Liver (tissue), 9 donors: ENCODE data around the gene BCL7C. TPM values are rescaled to one million over a fixed set of nuclear protein-coding genes. Genes with fewer than 3 reads are reported as not detected.

Source experiments
- DNase-seq: peaks from one replicate; pipeline ENCODE4 v3.0.0-alpha.2; 2017; ENCODE audit warnings: low spot score
- H3K27ac ChIP-seq, 2 donors: one replicate each; pipeline ENCODE4 v1.7.0; 2013; ENCODE audit warnings: inconsistent platforms in 2 of 2, low read length in 2 of 2, control low read depth in 1 of 2, low read depth in 1 of 2, mild to moderate bottlenecking in 1 of 2
- H3K27me3 ChIP-seq, 4 donors: one replicate each; pipeline versions ENCODE4 v1.6.1 to v1.7.0; 2013; ENCODE audit warnings: low read length in 3 of 4, inconsistent platforms in 1 of 4, mild to moderate bottlenecking in 1 of 4, moderate library complexity in 1 of 4; ENCODE audit not compliant: control insufficient read depth in 4 of 4, insufficient read depth in 4 of 4
- H3K36me3 ChIP-seq, 4 donors: one replicate each; pipeline versions ENCODE4 v1.6.1 to v1.7.0; 2013; ENCODE audit warnings: low read length in 3 of 4, mild to moderate bottlenecking in 3 of 4, low read depth in 1 of 4, moderate library complexity in 1 of 4; ENCODE audit not compliant: control insufficient read depth in 4 of 4, insufficient read depth in 3 of 4
- H3K4me1 ChIP-seq, 4 donors: one replicate each; pipeline versions ENCODE4 v1.6.1 to v1.7.0; 2013; ENCODE audit warnings: low read length in 3 of 4, mild to moderate bottlenecking in 3 of 4, moderate library complexity in 1 of 4; ENCODE audit not compliant: control insufficient read depth in 4 of 4, insufficient read depth in 4 of 4
- H3K4me3 ChIP-seq, 3 donors: one replicate each; pipeline versions ENCODE4 v1.6.1 to v1.7.0; 2013; ENCODE audit warnings: low read length in 3 of 3, control low read depth in 1 of 3, low read depth in 1 of 3, mild to moderate bottlenecking in 1 of 3
- H3K9ac ChIP-seq, 2 donors: one replicate each; pipeline ENCODE4 v1.7.0; 2013; ENCODE audit warnings: low read length in 2 of 2, mild to moderate bottlenecking in 2 of 2, moderate library complexity in 2 of 2, control low read depth in 1 of 2, low read depth in 1 of 2
- H3K9me3 ChIP-seq, 4 donors: one replicate each; pipeline versions ENCODE4 v1.6.1 to v1.7.0; 2013; ENCODE audit warnings: low read length in 3 of 4; ENCODE audit not compliant: control insufficient read depth in 4 of 4
- ATF3 ChIP-seq: IDR thresholded peaks from 2 replicates; pipeline ENCODE4 v1.6.1; 2016; ENCODE audit warnings: antibody characterized with exemption
- CTCF ChIP-seq: fragments of 150-350 bp; IDR thresholded peaks from 2 replicates; pipeline ENCODE4 v1.5.1; 2017; ENCODE audit warnings: improper control_type of control experiment, low read depth, low read length; ENCODE audit not compliant: missing input control
- EGR1 ChIP-seq, 2 donors: IDR thresholded peaks; 2 replicates each; pipeline ENCODE4 v1.6.1; 2016 to 2018; ENCODE audit warnings: antibody characterized with exemption in 2 of 2, low read depth in 2 of 2
- FOXA1 ChIP-seq: IDR thresholded peaks from 2 replicates; pipeline ENCODE4 v1.6.1; 2016; ENCODE audit warnings: antibody characterized with exemption
- FOXA2 ChIP-seq: IDR thresholded peaks from 2 replicates; pipeline ENCODE4 v1.6.1; 2016; ENCODE audit warnings: antibody characterized with exemption
- GABPA ChIP-seq, 2 donors: IDR thresholded peaks in 1 of 2; conservative IDR thresholded peaks in 1 of 2; 2 replicates each; pipeline ENCODE4 v1.6.1; 2016; ENCODE audit warnings: antibody characterized with exemption in 2 of 2, mild to moderate bottlenecking in 1 of 2, moderate library complexity in 1 of 2
- HNF4A ChIP-seq, 2 donors: conservative IDR thresholded peaks; 2 replicates each; pipeline ENCODE4 v1.6.1; 2016; ENCODE audit warnings: antibody characterized with exemption in 2 of 2, mild to moderate bottlenecking in 2 of 2
- HNF4G ChIP-seq: IDR thresholded peaks from 2 replicates; pipeline ENCODE4 v1.6.1; 2016; ENCODE audit warnings: antibody characterized with exemption
- JUND ChIP-seq, 2 donors: IDR thresholded peaks; 2 replicates each; pipeline ENCODE4 v1.6.1; 2016; ENCODE audit warnings: antibody characterized with exemption in 2 of 2
- MAX ChIP-seq: IDR thresholded peaks from 2 replicates; pipeline ENCODE4 v1.6.1; 2016; ENCODE audit warnings: antibody characterized with exemption
- NR2F2 ChIP-seq: IDR thresholded peaks from 2 replicates; pipeline ENCODE4 v1.6.1; 2016; ENCODE audit warnings: antibody characterized with exemption
- RAD21 ChIP-seq, 2 donors: IDR thresholded peaks; 2 replicates each; pipeline ENCODE4 v1.6.1; 2016; ENCODE audit warnings: antibody characterized with exemption in 2 of 2, mild to moderate bottlenecking in 2 of 2
- REST ChIP-seq: IDR thresholded peaks from 2 replicates; pipeline ENCODE4 v1.6.1; 2016; ENCODE audit warnings: antibody characterized with exemption, mild to moderate bottlenecking
- RXRA ChIP-seq, 2 donors: IDR thresholded peaks; 2 replicates each; pipeline ENCODE4 v1.6.1; 2017 to 2018; ENCODE audit warnings: antibody characterized with exemption in 2 of 2, mild to moderate bottlenecking in 1 of 2
- SP1 ChIP-seq: IDR thresholded peaks from 2 replicates; pipeline ENCODE4 v1.6.1; 2018; ENCODE audit warnings: antibody characterized with exemption, mild to moderate bottlenecking
- TAF1 ChIP-seq: conservative IDR thresholded peaks from 2 replicates; pipeline ENCODE4 v1.6.1; 2016; ENCODE audit warnings: antibody characterized with exemption, mild to moderate bottlenecking
- YY1 ChIP-seq: IDR thresholded peaks from 2 replicates; pipeline ENCODE4 v1.6.1; 2016; ENCODE audit warnings: antibody characterized with exemption, mild to moderate bottlenecking
- ZBTB33 ChIP-seq: IDR thresholded peaks from 2 replicates; pipeline ENCODE4 v1.6.1; 2016; ENCODE audit warnings: antibody characterized with exemption
- WGBS: extraction: QIAGEN DNeasy Blood & Tissue Kit; methylation state at CpG from one replicate; pipeline ENCODE4 v1.1.7; 2013; 5-methylcytosine and 5-hydroxymethylcytosine counted together
- polyA plus RNA-seq, 2 donors: library from polyadenylated mRNA; stranded (reverse) in 1 of 2; unstranded in 1 of 2; fragments of 200-250 nt in 1 of 2; fragments of >200 nt in 1 of 2; fragmentation: Nextera tagmentation in 1 of 2; extraction: Ambion mirVana in 1 of 2; gene quantifications; one replicate each; pipeline versions ENCODE4 v1.2.1 to v1.2.3, GENCODE V29; 2013 to 2015
- total RNA-seq, 2 donors: library from RNA; depleted of rRNA; stranded (reverse); fragments of >200 nt; gene quantifications; one replicate each; pipeline ENCODE4 v1.2.3, GENCODE V29; 2014
- donor health status: healthy.
- donor health status: healthy.
- donor health status: healthy.
- donor health status: healthy.
- donor health status: healthy.

BCL7C gene
- total and polyA plus RNA-seq, 4 donors, result 3.4 to 7.1 (median 5.5) TPM

- H3K27ac ChIP-seq, result no peak overlapping the region
- H3K36me3 ChIP-seq, result no peaks in the 10 kb centered on the region
- no peak overlapping the region for H3K9ac ChIP-seq
- 95% methylated on average over 4 of the region's 4 CpGs for WGBS
- no peak for DNase-seq
- H3K27me3 ChIP-seq, result no peaks in the 10 kb centered on the region
- no peaks in the 10 kb centered on the region for H3K9me3 ChIP-seq
- TF ChIP-seq RAD21 (IDR thresholded peaks at IDR 0.05) (no peak), JUND (IDR thresholded peaks at IDR 0.05) (no peak), EGR1 (IDR thresholded peaks at IDR 0.05; ENCODE audit: low read depth in 2 of 2) (no peak), YY1 (no peak), MAX (no peak), CTCF (no peak), SP1 (no peak), REST (no peak), FOXA2 (no peak), ZBTB33 (no peak), NR2F2 (no peak), TAF1 (no peak), HNF4A (conservative IDR thresholded peaks at IDR 0.05) (no peak), FOXA1 (no peak), GABPA (IDR thresholded peaks at IDR 0.05 in 1 of 2, conservative IDR thresholded peaks at IDR 0.05 in 1 of 2) (no peak), ATF3 (no peak), HNF4G (no peak), RXRA (IDR thresholded peaks at IDR 0.05) (no peak)
- H3K4me3 ChIP-seq, result no peak overlapping the region
- peaks cover 0 to 13% (median 9%) of the 10 kb centered on the region in 4 donors for H3K4me1 ChIP-seq
Measured at GRCh38 chr16:30846649-30847402, 47.1 kb downstream of the BCL7C start.
